ENCODE data around the gene HSPB8. TPM values are rescaled to one million over a fixed set of nuclear protein-coding genes. Genes with fewer than 3 reads are reported as not detected.
A peak's percentile ranks its signal among the peaks of the same experiment; 100 is the strongest.

HSPB8 gene, protein sequence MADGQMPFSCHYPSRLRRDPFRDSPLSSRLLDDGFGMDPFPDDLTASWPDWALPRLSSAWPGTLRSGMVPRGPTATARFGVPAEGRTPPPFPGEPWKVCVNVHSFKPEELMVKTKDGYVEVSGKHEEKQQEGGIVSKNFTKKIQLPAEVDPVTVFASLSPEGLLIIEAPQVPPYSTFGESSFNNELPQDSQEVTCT
- total RNA-seq = 529 TPM
- long read RNA-seq, transcript HSPB8-201 (3 exons, 2,152 nt) = major isoform, 2,691 of 2,726 reads
- long read RNA-seq, partial matches to known transcripts = 28 of 2,726 reads
- long read RNA-seq, other reads (novel, unspliced or antisense) = 6 of 2,726 reads

DNA sequence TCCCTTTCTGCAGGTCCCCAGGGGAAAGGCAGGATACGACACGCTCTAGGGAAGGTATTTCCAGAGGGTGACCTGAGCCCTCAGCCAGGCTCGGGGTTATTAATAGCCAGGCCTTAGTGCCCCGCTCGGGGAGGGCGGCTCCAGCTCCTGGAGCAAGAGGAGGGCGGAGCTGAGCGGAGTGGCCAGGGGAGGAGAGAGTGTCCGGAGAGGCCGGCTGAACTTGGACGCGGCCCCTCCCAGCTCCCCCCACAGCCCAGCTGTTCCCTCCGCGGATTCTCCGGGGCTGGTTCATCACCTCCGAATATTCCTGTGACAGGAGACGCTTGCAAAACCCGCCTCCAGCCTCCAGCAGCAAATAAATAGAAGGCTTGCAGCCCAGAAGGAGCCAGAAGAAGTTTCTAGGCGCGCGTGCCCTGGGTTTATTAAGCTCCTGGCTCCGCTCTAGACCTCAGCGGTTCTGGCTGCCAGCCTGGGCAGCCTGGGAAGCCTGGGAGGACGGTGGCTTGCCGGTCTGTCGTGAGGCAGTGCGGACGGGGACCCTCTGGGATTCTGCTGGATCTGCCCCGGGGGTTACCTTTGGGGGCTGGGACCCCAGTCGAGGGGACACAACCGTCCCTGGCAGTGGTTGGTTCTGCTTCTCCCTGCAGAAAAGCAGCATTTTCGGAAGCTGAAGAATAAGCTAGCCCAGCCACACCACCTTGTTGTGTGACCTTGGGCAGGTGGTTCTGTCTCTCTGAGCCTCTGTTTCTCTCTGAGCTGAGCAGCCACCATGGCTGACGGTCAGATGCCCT is at the start of gene HSPB8:
HSPB8 (plus strand) TSS at position 388 of the 791 bp plus-strand sequence; CDS start at position 770, 382 bp downstream.
- ATAC-seq (ENCODE audit: poor library complexity) (peak; percentile 89), DNase-seq (peak; percentile 95)
- intact Hi-C loops (cut with DNase I) = no loop called here

GRCh38 chr12:119129827-119130434 is 48.8 kb upstream of the HSPB8 start:
- intact Hi-C loops (cut with DNase I) = no loop called here
- no peak for DNase-seq
- ATAC-seq (ENCODE audit: poor library complexity) = no peak

DNA sequence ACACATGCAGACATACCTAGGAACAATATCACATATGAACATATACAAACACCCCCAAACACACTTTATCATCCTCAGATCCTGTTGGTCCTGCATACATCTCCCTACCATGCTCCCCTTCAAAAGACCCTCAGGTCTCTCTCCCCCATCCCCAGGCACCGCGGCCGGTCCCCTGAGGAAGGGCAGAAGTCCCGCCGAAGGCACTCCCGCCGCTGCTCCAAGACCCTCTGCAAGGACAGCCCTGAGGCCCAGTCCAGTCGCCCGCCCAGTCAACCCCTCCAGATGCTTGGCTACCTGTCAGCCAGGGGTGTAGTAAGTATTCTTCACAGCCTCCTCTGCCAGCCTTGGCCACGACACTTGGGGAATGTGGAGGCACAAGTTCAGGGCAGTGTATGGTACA is 48.2 kb upstream of the HSPB8 start:
- no peak for DNase-seq
- no peak for ATAC-seq (ENCODE audit: poor library complexity)
- intact Hi-C loops (cut with DNase I) = no loop called here

GRCh38 chr12:119134284-119135072 is 44.3 kb upstream of the HSPB8 start:
- ATAC-seq (ENCODE audit: poor library complexity) = no peak
- intact Hi-C loops (cut with DNase I) = no loop called here
- no peak for DNase-seq

- DNase-seq (no peak), ATAC-seq (ENCODE audit: poor library complexity) (no peak)
- intact Hi-C loops (cut with DNase I) = no loop called here
These were observed 41.8 kb upstream of the HSPB8 start for GRCh38 chr12:119136811-119137410.

- intact Hi-C loops (cut with DNase I) = no loop called here
- ATAC-seq (ENCODE audit: poor library complexity) (no peak), DNase-seq (no peak)
These were observed 39.3 kb upstream of the HSPB8 start for GRCh38 chr12:119139448-119139847.

DNA sequence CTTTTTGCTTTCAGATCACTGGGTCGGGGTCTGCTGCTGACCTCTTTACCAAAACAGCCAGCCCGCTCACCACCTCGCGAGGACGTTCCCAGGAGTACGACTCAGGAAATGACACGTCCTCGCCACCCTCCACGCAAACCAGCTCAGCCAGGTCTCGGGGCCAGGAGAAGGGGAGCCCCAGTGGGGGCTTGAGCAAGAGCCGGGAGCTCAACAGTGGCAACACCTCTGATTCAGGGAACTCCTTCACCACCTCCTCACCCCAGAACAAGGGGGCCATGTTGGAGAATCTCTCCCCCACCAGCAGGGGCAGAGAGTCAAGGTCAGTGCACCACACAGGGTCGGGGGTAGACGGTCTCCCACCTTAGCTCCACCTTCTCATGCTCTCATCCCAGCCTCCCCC is 33.4 kb upstream of the HSPB8 start:
- DNase-seq = no peak
- intact Hi-C loops (cut with DNase I) = no loop called here
- ATAC-seq (ENCODE audit: poor library complexity) = no peak

GRCh38 chr12:119147847-119148448 is 30.8 kb upstream of the HSPB8 start:
- intact Hi-C loops (cut with DNase I) = no loop called here
- DNase-seq = no peak
- no peak for ATAC-seq (ENCODE audit: poor library complexity)

DNA sequence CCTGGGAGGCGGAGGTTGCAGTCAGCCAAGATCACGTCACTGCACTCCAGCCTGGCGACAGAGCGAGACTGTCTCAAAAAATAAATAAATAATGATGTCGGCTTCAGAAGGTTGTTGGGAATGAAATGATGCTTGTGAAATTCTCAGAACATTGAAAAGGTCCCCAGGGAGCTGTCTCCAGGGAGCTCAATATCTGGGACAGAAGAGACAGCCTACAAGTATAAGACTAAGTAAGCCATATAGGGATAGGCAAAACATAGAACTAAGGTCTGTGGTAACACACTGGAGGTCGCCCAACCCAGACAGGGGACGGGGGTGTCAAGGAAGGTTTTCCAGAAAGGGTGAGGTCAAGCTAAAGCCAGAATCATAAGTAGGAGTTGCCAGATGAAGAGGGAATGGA is 29.5 kb upstream of the HSPB8 start:
- no peak for ATAC-seq (ENCODE audit: poor library complexity)
- DNase-seq = no peak
- intact Hi-C loops (cut with DNase I) = no loop called here

DNA sequence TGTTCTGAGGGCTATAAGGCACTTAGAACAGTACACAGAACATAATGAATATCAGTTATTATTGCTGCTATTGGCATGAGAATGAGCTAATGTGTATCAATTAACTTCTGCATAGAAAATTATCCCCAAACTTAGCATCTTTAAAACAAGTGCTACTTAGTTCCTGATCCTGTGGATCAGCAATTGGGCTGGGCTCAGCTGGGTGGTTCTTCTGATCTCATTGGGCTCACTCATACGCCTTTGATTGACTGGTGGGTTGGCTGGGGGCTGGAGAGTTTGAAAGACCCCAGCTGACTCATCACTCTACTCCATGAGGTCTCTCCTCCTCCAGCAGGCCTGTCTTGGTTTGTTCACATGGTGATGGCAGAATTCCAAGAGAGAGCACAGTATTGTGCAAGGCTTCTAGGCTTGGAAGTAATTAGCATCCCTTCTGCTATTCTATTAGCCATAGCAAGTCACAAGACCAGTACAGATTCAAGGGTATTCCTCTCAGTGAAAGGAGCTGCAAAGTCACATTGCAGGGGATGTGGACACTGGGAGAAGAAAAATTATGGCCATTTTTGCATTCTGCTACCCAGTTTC is 27.2 kb upstream of the HSPB8 start:
- intact Hi-C loops (cut with DNase I) = no loop called here
- DNase-seq (no peak), ATAC-seq (ENCODE audit: poor library complexity) (no peak)

DNA sequence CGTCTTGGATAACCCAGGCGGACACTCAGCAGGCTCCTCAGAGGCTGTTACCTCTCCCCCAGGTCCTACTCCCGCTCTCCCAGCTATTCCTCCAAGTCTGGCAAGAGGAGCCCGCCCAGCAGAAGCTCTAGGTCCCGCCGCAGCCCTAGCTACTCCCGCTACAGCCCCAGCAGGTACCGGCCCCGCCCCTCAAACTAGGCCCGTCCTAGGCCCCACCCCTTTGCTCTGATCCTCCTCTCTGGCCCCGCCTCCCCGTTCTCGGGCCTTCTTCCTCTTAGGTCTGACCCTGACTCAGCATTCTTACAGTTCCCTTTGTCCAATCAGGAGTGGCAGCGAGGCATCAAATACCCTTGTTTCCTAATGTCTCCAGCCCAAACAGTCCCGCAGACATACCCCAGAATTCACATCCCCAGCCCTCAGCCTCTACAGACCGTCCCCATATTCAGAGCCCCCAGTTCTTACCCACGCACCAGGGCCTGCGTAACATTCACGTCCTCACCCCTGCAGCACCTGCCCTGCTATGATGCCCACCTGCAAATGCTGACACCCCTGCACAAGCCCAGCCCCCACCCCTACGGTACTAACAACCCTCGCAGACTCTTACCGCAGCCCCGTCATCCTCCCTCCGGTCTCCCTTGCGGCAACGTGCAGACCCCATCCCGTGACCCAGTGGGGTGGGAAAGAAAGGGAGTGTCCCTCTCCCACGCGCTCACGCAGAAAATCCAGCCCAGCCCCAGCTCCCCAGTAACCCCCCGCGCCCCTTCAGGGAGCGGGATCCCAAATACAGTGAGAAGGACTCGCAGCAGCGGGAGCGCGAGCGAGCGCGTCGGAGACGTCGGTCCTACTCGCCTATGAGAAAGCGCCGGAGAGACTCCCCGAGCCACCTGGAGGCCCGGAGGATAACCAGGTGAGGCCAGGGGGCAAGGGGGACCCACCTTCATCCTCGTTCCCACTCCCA is 25.0 kb upstream of the HSPB8 start:
- peak; percentile 81 for DNase-seq
- intact Hi-C loops (cut with DNase I) = no loop called here
- peak; percentile 66 for ATAC-seq (ENCODE audit: poor library complexity)

GRCh38 chr12:119154435-119154818 is 24.3 kb upstream of the HSPB8 start:
- intact Hi-C loops (cut with DNase I) = no loop called here
- no peak for ATAC-seq (ENCODE audit: poor library complexity)

DNA sequence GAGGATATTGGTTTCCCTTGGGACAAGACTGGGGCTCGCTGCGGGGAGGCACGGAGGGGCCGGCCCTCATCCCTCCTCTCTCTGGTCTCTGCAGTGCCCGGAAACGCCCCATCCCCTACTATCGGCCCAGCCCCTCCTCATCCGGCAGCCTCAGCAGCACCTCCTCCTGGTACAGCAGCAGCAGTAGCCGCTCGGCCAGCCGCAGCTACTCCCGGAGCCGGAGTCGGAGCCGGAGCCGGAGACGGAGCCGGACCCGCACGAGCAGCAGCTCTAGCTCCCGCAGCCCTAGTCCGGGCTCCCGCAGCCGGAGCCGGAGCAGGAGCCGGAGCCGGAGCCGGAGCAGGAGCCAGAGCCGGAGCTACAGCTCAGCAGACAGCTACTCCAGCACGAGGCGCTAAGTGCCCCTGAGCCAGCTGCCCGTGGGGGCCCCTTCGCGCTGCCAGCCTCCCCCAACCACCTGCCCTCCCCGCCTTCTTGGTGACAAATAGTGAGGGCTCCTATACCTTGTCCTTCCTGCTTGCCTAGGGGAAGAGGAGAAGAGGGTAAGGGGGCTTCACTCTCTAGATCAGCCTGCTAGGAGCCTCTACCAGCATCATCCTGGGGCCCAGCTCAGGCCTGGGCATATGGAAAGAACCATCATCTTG is 22.2 kb upstream of the HSPB8 start:
- ATAC-seq (ENCODE audit: poor library complexity) (no peak), DNase-seq (peak; percentile 51)
- intact Hi-C loops (cut with DNase I) = loop anchor here (2.0 kb wide), 1 partner anchor 20 kb away; no protein-coding TSS in a partner anchor

More at GRCh38 chr12:119154435-119154818, 24.3 kb upstream of the HSPB8 start:
- DNase-seq = no peak

DNA sequence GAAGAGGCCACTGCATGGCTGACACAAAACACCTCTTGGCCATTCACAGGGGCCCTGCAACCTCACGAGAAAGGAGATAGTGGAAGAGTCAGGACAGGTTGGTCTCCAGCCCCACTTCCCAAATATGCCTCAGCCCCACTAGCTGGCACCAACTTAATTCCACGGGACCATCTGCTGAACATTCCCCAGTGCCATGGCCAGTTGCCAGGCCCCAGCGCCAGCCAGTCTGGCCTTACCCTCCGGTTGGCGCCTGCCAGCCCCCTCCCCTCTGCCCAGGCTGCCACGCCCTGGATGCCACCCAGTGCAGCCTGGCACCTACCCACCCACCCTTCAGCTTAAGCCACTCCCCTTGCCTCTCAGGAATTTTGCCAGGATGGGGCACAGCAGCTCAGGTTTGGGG is 21.2 kb upstream of the HSPB8 start:
- peak; percentile 88 for DNase-seq
- intact Hi-C loops (cut with DNase I) = loop anchor here (2.0 kb wide), 1 partner anchor 19 kb away; no protein-coding TSS in a partner anchor
- ATAC-seq (ENCODE audit: poor library complexity) = peak; percentile 86

GRCh38 chr12:119157978-119158377 is 20.8 kb upstream of the HSPB8 start:
- intact Hi-C loops (cut with DNase I) = loop anchor here (2.0 kb wide), 1 partner anchor 19 kb away; no protein-coding TSS in a partner anchor
- DNase-seq (no peak), ATAC-seq (ENCODE audit: poor library complexity) (peak; percentile 35)

DNA sequence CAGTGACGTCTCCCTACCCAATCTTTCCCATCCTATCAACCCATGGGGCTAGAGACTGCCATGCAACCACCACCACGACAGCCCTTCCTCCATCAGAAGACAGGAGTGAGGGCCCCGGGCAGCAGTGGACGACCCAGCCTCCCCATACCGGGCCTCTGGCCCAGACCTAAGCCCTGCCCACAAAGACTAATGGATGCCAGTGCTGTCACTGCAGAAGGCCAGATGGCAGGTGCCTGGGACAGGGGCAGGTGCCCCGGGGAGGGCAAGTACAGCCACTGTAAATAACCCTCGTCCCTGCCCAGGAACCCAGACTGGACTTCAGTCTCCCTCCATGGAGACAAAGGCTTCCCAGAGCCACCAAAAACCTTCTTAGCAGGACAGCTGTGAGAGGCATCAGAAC is 20.3 kb upstream of the HSPB8 start:
- intact Hi-C loops (cut with DNase I) = no loop called here
- peak; percentile 52 for DNase-seq
- ATAC-seq (ENCODE audit: poor library complexity) = peak; percentile 74

Data from Right ventricle myocardium superior (tissue), 1 donor.